Measurements from ENCODE around the gene LARGE2.
"Not testable (repeated sequence)": the region's sequence is repeated elsewhere in the genome, so short reads cannot be mapped to it uniquely, and the experiment has no call there.

The LARGE2 gene

DNA sequence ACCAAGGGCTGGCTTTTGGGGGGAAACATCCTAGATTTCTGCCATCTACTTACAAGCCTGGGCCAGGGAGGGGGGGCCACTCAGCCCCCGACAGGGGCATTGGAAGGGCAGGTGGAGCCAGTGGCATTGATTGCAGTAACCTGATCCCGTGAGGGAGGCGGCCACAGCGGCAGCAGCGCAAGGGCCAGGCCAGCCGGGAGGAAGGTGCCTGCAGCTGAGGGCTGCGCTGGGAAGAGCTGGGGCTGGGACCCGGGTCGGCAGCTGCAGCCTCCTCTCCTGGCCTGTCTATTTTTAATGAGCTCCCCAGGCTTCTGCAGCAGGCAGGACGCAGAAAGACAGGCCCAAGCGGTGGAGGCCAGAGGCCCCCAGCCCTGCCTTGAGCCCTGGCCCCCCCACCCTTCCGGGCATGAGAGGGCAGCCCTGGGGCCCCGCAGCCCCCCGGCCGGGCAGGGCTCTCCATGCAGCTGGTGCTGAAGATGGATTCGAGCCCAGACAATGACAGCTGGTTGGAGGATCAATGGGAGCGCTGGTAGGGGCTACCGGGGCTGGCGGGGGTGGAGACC, 26.0 kb upstream of the LARGE2 start:
- no peak for DNase-seq (ENCODE audit: low read depth in 2 of 2)

DNA sequence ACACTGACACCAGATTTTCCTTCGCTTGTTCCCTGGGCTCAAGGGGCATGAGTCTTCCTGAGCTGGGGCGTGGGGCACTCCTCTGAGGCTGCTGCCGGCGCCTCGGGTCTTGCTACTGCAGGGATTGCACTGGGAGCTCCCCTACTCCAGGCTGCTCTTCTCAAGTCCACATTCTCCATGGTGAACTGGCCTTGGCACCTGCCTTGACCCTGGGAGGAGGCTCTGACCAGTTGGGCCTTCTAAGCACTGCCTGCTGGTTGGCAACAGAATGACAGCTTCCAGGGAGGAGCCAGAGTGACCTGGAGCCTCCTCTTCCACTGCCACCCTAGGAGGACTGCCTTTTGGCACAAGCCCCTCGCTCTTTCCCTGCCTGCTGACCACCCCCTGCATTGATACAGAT, 24.9 kb upstream of the LARGE2 start:
- DNase-seq (ENCODE audit: low read depth in 2 of 2), result no peak

DNA sequence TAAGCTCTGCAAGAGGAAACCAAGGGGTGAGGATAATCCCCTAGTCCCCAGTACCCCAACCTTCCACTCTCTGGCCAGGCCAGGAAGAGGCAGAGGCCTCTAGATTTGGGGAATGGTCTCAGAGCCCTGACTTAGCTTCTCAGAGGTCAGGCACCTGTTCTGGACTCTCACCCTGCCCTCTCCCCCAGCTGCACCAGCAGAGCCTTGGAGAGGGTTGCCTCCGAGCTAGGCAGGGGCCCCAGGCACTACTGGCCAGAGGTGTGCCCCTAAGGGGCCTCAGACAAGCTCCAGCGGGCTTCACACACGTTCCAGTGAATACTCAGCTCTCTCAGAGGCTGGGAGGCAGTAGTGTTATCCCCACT, 23.4 kb upstream of the LARGE2 start:
- DNase-seq (ENCODE audit: low read depth in 2 of 2), result no peak

DNA sequence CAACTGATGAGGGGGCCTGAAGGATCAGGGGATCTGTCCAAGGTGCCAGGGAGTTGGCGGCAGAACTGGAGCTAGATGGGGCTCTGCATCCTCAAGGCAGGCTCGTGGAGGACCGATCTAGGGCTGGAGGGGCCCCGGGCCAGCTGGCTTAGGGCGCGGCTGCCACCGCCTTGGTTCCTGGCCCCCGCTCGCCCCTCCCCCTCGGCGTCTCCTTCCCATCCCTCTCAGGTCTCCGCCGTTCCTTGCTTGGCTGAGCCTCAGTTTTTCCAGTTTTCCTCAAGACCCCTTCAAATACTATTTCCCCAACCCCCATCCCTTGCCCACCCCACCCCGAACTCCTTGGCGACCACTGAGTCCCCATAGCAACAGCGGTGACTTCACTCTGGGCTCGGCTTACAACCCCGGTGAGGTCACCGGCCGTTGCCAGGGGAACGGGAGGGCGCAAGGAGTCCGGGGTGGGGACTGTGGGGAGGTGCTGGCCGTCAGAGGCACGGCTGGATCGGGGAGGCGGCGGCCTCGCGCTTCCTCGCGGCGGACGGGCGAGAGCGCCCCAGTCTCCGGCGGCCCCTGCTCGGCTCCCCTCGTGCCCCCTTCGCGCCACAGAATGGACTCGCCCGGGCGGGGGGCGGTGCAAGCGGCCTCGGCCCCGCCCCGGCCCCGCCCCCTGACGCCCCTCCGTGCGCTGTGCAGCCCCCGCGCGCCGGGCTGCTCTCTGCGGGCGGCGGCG, 22.8 kb upstream of the LARGE2 start:
- peak; percentile 59 to 62 for DNase-seq (ENCODE audit: low read depth in 2 of 2)

DNA sequence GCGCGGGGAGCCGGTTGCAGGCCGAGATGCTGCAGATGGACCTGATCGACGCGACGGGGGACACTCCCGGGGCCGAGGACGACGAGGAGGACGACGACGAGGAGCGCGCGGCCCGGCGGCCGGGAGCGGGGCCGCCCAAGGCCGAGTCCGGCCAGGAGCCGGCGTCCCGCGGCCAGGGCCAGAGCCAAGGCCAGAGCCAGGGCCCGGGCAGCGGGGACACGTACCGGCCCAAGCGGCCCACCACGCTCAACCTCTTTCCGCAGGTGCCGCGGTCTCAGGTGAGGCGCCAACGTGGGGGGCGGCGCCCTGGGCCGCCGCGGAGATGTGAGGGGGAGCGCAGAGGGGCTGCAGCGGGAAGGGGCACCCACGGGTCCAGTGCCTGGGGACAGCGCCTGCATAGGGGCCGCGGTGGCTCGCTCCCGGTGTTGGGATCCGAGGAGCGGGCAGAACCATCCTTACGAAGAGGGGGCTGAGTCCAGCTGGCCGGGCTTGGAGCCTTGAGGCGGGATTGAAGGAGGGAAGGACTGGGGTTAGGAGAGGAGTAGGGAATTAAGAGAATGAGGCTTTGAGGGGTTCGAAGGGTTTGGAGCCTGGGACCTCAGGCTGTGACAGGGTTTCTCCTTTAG, 22.2 kb upstream of the LARGE2 start:
- not testable (repeated sequence) for DNase-seq (ENCODE audit: low read depth in 2 of 2)

DNA sequence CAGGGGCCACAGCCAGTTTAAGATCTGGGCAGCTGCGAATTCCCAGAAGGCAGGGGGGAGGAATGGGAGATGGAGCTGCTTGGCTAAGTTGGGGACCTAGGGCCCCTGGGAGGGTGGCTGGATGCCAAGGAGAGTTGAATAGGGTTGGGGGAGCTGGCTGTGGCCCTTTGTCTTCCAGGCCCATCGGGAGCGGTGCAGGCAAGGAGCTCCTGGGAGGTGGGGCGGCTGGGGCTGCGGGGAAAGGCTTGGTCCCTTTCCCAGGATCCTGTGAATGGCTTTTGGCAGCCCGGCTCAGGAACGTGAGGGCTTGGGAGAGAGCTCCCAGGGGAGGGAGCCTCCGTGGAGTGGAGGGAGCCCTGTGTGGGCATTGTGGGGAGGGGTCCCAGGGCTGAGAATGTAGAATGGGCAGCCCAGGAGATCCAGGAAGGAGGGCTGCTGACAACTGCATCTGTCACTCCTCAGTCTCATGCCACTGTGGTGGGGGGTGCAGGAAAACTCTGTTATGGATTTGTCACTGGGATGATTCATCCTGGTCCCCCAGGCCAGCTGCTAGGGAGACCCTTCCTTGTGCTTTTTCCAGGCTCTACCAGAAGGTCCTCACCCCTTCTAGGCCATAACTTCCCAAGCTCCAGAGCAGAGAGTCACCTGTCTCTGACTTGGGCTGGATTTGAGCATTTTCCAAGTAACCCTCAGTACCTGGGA, 21.4 kb upstream of the LARGE2 start:
- no peak for DNase-seq (ENCODE audit: low read depth in 2 of 2)

DNA sequence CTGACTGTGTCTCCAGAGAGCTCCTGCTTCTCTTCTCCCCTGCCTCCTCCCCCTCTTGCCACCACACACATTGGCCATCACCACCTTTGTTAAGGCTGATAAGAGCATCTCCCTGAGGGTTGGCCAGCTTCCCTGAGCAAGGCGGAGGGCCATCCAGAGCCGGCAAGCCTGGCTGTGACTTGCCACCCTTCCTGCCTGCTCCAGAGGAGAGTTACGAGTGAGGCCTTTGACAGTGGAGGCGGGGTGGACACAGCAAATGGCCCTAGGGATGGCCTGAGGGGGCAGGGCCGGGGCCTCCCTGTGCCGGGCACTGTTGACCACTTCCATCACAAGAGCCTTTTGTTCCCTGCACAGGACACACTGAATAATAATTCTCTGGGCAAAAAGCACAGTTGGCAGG, 20.8 kb upstream of the LARGE2 start:
- DNase-seq (ENCODE audit: low read depth in 2 of 2), result no peak

DNA sequence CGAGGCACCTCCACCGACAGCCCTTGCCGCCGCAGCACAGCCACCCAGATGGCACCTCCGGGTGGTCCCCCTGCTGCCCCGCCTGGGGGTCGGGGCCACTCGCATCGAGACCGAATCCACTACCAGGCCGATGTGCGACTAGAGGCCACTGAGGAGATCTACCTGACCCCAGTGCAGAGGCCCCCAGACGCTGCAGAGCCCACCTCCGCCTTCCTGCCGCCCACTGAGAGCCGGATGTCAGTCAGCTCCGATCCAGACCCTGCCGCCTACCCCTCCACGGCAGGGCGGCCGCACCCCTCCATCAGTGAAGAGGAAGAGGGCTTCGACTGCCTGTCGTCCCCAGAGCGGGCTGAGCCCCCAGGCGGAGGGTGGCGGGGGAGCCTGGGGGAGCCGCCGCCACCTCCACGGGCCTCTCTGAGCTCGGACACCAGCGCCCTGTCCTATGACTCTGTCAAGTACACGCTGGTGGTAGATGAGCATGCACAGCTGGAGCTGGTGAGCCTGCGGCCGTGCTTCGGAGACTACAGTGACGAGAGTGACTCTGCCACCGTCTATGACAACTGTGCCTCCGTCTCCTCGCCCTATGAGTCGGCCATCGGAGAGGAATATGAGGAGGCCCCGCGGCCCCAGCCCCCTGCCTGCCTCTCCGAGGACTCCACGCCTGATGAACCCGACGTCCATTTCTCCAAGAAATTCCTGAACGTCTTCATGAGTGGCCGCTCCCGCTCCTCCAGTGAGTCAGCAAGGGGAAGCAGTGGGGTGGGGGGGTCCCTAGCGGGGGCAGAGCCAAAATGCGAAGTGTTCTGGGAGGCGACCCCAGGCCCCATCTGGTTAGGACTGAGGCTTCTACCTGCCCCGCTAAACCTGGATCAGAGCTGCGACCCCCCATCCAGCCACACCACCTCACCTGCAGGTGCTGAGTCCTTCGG, 19.7 kb upstream of the LARGE2 start:
- DNase-seq (ENCODE audit: low read depth in 2 of 2), result no peak

DNA sequence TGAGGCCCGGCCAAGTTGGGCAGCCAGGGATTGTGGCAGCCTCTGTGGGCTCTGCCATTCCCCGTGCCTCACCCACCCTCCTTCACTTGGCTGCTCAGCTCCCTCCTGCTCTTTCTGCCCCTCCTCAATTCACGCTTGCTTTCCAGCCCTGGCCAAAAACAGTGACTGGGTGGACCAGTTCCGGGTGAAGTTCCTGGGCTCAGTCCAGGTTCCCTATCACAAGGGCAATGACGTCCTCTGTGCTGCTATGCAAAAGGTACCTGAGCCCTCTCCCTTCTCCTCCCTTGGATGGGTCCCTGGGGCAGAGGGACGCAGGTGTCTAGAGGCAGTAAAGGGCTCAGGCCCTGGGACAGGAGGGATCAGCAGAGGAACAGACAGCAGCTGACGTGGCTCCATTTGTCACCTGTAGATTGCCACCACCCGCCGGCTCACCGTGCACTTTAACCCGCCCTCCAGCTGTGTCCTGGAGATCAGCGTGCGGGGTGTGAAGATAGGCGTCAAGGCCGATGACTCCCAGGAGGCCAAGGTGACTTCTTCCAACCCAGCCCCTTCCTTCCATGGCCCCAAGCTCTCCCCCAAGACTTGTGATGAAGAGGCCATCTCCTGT, 18.0 kb upstream of the LARGE2 start:
- DNase-seq (ENCODE audit: low read depth in 2 of 2), result no peak

DNA sequence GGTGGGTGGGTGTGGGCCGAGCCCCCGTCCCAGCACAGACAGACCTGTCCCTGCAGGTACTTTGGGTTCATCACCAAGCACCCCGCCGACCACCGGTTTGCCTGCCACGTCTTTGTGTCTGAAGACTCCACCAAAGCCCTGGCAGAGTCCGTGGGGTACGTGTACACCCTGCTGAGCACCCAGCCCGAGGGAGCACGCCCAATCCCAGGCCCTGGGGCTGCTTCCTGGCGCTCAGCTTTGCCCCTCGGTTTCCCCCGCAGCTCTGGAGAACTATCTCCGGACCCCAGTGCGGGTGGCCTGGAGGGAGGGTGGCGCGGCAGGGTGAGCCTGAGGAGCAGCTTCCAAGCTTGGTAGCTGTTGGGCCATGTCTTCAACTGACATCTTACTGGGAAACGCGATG, 17.4 kb upstream of the LARGE2 start:
- no peak for DNase-seq (ENCODE audit: low read depth in 2 of 2)

DNA sequence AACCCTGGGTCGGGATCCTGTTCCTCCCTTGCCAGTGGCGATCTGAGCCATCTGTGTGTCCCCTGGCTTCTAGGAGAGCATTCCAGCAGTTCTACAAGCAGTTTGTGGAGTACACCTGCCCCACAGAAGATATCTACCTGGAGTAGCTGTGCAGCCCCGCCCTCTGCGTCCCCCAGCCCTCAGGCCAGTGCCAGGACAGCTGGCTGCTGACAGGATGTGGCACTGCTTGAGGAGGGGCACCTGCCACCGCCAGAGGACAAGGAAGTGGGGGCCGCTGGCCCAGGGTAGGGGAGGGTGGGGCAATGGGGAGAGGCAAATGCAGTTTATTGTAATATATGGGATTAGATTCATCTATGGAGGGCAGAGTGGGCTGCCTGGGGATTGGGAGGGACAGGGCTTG, 16.9 kb upstream of the LARGE2 start:
- DNase-seq (ENCODE audit: low read depth in 2 of 2), result not testable (repeated sequence)

DNA sequence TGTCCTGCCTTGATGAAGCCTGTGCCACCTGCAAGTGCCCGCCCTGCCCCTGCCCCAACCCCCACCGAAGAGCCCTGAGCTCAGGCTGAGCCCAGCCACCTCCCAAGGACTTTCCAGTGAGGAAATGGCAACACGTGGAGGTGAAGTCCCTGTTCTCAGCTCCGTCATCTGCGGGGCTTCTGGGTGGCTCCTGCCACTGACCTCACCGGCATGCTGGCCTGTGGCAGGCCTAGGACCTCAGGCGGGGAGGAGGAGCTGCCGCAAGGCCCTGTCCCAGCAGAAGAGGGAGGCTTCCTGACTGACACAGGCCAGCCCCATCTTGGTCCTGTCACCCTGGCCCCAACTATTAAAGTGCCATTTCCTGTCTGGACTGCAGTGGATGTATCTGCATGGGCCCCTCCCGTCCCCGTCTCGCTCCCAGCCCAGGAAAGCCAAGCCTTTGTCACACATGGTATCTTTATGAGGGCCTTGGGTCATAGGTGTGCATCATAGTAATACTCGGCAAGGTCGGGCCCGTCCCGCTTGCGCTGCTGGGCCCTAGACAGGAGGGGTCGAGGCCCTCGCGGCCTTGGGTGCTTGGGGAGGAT, 16.3 kb upstream of the LARGE2 start:
- DNase-seq (ENCODE audit: low read depth in 2 of 2), result no peak

DNA sequence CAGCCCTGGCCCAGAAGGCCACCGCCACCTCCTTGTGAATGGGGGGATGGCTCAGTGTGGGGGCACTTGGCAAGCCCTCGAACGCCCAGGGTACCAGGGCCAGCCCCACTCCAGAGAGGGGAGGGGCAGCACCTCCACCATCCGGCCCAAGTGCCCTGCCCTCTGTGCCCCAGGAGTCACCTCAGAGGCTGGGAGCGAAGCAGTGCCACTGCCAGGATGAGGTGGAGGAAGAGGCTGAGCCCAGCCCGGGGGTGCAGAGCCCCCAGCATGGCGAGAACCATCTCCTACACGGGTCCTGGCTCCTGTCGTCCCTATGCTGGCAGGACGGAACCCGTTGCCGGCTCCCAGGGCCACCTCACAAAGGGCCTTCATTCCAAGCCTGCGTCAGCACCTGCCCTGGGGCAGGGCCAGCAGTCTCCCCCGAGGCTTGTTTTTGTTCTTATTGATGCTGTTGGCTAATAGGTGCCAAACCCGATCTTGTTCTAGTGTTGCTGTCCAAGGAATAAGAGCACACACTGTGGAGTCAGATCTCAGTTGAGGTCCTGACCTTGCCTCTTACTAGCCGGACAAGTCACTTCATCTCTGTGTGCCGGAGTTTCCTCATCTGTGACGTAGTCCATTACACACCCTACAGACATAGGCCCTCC, 15.4 kb upstream of the LARGE2 start, which contains the start of gene FREY1:
Gene FREY1 (minus strand): TSS at position 307 of the 647 bp plus-strand sequence. CDS start 26 bp downstream, at position 281.
- DNase-seq (ENCODE audit: low read depth in 2 of 2), result no peak

DNA sequence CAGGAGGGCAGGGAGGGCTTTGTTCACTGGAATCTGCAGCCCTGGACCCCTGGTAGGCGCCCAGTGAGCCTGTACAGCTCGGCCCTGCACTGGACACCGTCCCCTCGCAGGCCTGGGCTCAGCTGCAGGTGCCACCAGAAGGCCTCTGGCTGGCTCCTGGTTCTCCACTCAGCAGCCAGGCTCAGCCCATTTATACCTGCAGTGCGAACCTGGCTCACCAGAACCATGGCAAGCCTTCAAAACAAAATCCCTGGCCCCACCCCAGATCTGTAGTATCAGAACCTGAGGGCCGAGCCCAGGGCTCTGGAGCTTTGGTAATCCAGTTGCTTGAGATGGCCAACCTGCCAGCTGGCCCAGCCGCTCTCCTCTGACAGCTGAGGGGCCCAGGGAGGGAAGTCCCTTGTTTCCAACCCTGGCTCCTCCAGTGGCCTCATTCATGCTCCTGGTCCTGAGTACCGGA, 14.5 kb upstream of the LARGE2 start:
- no peak for DNase-seq (ENCODE audit: low read depth in 2 of 2)

DNA sequence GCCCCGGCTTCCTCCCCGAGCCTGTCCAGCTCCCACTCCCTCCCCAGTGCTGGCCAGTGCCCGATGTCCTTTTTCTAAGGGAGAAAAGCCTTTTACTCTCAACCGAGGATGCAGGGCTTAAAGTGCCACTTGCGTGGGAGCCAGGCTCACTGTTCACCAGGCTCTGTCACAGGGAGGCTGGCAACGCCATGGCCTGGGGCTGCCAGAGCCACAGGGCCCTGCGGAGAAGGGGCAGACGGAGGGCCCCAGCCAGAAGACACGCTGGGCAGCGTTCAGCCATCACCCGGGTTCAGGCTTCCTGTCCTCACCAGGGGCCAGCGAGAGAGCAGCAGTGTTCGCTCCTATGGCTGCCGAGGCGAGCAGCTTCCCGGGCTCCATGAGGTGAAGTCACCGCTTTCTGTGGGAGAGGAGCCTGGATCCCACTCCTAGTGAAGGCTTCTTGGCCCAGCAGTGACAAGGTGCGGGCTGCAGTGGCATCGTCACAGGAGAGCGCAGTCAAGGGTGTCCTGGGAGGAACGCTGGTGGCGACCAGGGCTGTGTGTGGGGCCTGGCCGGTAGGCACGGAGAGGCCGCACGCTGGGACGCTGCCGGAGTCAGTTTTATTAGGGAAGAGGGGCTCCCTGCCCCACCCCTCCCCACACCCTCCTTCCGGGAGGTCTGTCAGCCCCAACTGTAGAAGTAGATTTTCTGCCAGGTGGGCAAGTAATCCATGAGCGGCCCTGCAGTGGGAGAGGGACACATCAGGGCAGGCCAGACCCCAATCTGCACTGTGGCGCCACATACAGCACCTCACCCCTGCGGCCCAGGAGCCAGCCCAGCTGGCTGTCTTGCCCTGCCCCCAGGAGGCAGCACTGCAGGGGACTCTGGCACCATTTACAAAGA, 12.6 kb upstream of the LARGE2 start:
- DNase-seq (ENCODE audit: low read depth in 2 of 2), result no peak

DNA sequence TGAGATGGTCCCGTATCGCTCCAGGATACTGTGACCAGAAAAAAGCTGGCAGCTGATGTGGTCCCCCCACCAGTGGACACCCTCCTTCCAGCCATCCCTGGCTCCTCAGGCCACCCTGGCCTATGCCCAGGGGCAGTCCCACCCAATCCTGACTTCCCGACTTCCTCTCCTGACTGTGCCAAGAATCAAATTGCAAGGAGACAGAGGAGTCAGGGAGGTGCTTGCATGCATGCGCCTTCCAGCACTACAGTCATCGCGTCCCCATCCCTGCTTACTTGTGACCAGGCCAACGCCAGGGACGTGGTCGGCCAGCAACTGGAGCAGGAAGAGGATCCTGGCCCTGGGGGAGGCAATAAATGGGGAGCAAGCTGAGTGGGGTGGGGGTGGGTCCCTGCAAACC, 11.8 kb upstream of the LARGE2 start:
- DNase-seq (ENCODE audit: low read depth in 2 of 2), result no peak

DNA sequence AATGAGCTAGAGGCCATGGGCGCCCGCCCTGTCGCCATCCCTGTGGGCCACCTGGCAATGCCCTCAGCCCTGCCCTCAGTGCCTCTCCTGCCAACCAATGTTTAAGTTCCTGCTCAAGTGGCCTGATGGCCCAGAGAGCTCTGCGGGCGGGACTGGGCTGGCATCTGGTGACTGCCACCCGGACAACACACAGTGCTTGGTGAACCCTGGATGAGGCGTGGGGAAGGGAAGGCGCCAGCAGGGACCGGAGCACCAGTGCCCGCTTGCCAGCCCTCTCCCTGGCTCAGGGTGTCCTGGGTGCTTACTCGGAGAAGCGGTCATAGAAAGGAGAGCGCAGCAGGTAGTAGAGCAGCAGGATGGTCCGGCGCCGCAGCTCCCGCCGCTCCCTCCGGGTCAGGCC, 8.9 kb upstream of the LARGE2 start:
- no peak for DNase-seq (ENCODE audit: low read depth in 2 of 2)

DNA sequence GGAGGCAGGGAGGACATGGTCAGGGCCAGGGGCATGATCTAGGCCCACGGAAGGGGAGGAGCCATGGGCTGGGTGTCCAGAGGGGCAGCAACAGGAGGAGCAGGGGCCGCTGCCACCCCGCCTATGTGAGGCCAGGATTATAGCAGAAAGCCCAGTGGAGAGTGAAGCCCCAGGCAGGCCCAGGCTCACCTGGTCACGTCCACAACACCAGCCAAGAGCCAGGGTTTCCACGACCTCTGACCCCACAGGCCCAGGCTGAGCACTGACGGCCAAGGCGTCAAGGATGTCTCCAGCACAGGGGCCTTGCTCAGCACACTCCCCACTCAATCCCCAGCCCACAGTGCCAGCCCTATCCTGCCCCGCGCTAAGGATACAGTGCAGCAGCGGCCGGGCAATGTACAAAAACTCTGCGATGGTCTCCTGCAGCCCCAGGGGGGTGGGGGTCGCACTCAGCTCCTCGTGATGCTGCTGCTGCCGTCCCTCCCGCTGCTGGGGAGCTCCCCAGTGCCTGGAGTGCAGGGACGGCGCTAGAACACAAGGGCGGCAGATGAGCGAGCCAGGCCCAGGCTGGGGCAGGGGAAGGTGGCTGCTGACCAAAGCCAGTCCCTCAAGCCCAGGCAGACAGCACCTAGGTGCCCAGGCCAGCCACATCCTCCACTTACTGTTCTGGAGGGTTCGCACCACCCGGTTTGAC, 8.4 kb upstream of the LARGE2 start:
- no peak for DNase-seq (ENCODE audit: low read depth in 2 of 2)

DNA sequence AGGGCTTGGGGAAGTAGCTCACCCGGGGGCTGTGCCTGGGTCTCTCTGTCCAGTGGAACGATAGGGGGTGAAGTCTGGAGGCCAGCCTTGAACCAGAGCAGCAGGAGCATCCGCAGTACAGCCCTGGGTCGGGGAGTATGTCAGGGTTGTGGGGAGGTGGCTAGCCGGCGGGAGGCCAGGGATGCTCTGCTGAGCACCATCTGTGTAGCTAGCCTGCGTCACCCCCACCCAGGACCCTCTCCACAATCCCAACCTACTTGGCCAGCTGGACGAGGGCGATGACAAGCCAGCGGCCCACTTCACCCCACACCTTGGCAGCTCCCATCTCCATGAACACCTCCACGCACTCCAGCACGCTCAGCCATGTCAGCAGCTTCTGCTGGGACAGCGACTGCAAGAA, 7.0 kb upstream of the LARGE2 start:
- DNase-seq (ENCODE audit: low read depth in 2 of 2), result no peak

All from fibroblast of skin of left biceps (primary cell).